A673 (cell line): Measurements from ENCODE around the gene BTBD19.

Source experiments
- EZH2 ChIP-seq: fragments of 200-600 bp; sonication (generic); IDR thresholded peaks from 2 replicates; pipeline ENCODE4 v1.6.1; 2017; ENCODE audit warnings: borderline replicate concordance, low read depth, mild to moderate bottlenecking, mixed read lengths, antibody characterized with exemption, low read length; ENCODE audit not compliant: poor library complexity, severe bottlenecking
- TF ChIP-seq, protein P1 (sequence below): fragments of 300-800, 200-600 bp; sonication (generic); conservative IDR thresholded peaks from 2 replicates; pipeline ENCODE4 v1.5.1; 2017; ENCODE audit warnings: low read depth, mild to moderate bottlenecking, antibody characterized with exemption, low read length, moderate library complexity, mixed read lengths

DNA sequence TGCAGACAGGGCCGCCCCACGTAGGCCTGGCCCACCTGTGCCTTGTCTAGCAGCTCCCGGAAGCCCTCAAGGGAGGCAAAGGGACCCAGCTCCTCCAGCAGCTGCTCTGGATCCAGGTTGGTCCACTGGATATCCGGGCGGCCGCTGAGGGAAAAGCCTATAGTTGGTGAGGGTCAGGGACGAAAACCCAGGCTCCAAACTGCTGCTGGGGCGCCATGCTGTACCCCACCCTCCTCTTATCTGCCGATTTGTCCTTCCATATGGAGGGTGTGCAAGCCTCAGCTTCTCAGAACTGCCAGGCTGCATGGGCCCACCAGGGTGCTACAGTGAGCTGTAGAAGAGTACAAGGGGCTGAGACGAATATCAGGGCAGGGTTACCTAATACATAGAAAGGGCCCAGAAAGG lies 22.6 kb downstream of the BTBD19 start:
- no peak for TF ChIP-seq EZH2
- TF ChIP-seq, protein P1, sequence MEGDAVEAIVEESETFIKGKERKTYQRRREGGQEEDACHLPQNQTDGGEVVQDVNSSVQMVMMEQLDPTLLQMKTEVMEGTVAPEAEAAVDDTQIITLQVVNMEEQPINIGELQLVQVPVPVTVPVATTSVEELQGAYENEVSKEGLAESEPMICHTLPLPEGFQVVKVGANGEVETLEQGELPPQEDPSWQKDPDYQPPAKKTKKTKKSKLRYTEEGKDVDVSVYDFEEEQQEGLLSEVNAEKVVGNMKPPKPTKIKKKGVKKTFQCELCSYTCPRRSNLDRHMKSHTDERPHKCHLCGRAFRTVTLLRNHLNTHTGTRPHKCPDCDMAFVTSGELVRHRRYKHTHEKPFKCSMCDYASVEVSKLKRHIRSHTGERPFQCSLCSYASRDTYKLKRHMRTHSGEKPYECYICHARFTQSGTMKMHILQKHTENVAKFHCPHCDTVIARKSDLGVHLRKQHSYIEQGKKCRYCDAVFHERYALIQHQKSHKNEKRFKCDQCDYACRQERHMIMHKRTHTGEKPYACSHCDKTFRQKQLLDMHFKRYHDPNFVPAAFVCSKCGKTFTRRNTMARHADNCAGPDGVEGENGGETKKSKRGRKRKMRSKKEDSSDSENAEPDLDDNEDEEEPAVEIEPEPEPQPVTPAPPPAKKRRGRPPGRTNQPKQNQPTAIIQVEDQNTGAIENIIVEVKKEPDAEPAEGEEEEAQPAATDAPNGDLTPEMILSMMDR: 0 out of 2 replicates have a peak, but pooled peaks have one; percentile 13
